GM12873 (cell line): ENCODE data around the gene PLK1.

Experiments used
- TF ChIP-seq, protein P1 (sequence below): IDR thresholded peaks from 2 replicates; pipeline ENCODE4 v1.5.1; 2012; ENCODE audit warnings: low read depth, mild to moderate bottlenecking, moderate library complexity, low read length, control low read depth; ENCODE audit not compliant: insufficient read depth; ENCODE audit errors: missing control alignments

Gene PLK1

DNA sequence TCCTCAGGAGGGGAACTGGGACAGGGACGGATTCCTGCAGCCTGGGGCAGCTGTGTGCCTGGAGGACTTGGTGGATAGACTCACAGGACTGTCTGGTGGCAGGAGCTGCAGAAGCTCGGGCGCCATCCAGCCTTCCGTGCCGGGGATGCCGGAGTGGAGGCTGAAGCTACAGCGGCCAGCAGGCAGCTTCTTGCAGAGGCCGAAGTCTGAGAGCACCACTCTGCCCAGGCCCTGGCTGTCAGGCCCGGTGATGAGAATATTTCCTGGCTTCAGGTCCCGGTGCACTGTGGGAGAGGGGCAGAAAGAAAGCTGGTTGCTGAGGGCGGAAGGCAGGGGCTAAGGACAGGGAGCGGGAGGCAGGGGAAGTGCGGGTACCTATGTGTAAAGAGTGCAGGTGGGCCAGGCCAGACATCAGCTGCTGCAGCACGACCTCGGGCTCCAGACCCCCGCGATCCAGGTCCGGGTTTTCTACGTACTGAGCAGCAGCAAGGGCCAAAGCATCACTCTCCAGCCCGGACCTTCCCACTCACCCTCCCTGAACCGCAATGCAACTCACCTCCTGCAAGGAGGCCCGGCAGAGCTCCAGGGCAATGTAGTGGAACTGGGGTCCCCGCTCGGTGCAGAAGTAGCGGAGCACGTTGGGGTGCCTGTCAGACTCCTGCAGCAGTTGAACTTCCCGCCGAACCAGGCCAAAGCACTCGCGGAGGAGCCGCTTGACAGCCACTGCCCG lies 16.1 kb downstream of the PLK1 start:
- TF ChIP-seq, protein P1, sequence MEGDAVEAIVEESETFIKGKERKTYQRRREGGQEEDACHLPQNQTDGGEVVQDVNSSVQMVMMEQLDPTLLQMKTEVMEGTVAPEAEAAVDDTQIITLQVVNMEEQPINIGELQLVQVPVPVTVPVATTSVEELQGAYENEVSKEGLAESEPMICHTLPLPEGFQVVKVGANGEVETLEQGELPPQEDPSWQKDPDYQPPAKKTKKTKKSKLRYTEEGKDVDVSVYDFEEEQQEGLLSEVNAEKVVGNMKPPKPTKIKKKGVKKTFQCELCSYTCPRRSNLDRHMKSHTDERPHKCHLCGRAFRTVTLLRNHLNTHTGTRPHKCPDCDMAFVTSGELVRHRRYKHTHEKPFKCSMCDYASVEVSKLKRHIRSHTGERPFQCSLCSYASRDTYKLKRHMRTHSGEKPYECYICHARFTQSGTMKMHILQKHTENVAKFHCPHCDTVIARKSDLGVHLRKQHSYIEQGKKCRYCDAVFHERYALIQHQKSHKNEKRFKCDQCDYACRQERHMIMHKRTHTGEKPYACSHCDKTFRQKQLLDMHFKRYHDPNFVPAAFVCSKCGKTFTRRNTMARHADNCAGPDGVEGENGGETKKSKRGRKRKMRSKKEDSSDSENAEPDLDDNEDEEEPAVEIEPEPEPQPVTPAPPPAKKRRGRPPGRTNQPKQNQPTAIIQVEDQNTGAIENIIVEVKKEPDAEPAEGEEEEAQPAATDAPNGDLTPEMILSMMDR = no peak

DNA sequence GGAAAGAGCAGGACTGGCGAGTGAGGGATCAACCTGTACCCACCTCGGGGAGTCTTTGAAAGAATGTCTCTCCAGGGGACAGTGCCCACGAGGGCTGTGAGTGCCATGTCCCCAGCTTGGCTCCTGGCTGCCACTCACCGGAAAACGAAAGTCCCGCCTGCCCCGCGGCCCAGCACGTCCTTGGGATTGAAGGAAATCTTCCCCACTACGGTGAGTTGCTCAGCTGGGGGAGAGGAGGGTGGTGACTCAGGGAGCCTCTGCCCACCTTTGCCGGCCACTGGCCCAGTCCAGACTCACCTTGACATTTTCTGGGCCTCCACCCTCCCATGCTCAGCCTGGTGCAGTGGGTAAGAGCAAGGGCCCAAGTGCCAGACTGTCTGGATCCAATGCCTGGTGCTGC lies 17.1 kb downstream of the PLK1 start:
- TF ChIP-seq, protein P1 = no peak

DNA sequence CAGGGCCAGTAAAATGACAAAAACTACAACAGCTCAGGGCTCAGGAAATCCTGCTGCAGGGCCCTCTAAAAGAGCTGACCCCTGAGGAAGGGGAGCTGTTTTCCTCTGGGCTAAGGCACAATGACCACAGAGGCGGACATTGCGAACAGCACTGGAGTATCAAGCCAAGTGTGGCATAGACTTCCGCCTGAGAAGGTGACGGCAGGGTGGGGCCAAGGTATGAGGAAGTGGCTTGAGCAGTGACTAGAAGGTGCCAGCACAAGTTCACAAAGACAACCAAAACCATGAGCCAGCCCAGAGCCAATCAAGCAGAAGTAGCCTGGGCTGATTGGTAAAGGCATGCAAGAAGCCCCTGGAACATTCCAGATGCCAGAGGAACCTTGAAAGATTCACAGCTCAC lies 20.4 kb downstream of the PLK1 start:
- TF ChIP-seq, protein P1 = no peak

GRCh38 chr16:23700093-23700492 lies 21.4 kb downstream of the PLK1 start:
- TF ChIP-seq, protein P1 = no peak

GRCh38 chr16:23700509-23700908 lies 21.8 kb downstream of the PLK1 start:
- TF ChIP-seq, protein P1 = no peak

GRCh38 chr16:23701045-23701444 lies 22.4 kb downstream of the PLK1 start:
- TF ChIP-seq, protein P1 = no peak

DNA sequence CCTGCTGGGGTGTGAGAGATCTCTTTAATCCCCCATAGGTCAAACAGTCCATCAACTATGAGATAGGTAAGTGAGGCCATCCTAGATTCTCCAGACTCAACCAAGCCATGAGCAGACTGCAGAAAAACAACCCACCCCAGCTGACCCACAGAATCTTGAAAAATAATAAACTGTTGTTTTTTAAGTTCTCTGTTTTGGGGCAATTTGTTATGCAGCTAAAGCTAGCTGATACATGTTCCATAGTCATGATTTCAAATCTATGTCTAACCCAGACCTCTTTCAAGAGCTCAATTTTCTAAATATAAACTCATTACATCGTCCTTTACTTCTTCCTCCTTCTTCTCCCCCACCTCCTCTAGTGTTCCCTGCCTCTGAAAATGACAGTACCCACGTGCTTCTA lies 24.3 kb downstream of the PLK1 start:
- TF ChIP-seq, protein P1 = no peak
